Mucosa of stomach (tissue), 1 donor: ENCODE results near the gene ZNF705A.
"Not testable (repeated sequence)": the region's sequence is repeated elsewhere in the genome, so short reads cannot be mapped to it uniquely, and the experiment has no call there.

ENCODE experiments used
- H3K27me3 ChIP-seq: one replicate; pipeline ENCODE4 v1.7.0; 2013; ENCODE audit warnings: mild to moderate bottlenecking, low read length; ENCODE audit not compliant: control insufficient read depth, insufficient read depth
- H3K36me3 ChIP-seq: one replicate; pipeline ENCODE4 v1.7.0; 2013; ENCODE audit warnings: low read length; ENCODE audit not compliant: control insufficient read depth, insufficient read depth
- H3K4me1 ChIP-seq: one replicate; pipeline ENCODE4 v1.7.0; 2013; ENCODE audit warnings: mild to moderate bottlenecking, low read length; ENCODE audit not compliant: control insufficient read depth, insufficient read depth
- H3K4me3 ChIP-seq: one replicate; pipeline ENCODE4 v1.7.0; 2013; ENCODE audit warnings: low read length
- H3K9ac ChIP-seq: one replicate; pipeline ENCODE4 v1.7.0; 2013; ENCODE audit warnings: mild to moderate bottlenecking, low read length, moderate library complexity
- H3K9me3 ChIP-seq: one replicate; pipeline ENCODE4 v1.7.0; 2013; ENCODE audit warnings: mild to moderate bottlenecking, low read length, moderate library complexity; ENCODE audit not compliant: control insufficient read depth
- donor health status: Pancreatic carcinoma.

ZNF705A gene

DNA sequence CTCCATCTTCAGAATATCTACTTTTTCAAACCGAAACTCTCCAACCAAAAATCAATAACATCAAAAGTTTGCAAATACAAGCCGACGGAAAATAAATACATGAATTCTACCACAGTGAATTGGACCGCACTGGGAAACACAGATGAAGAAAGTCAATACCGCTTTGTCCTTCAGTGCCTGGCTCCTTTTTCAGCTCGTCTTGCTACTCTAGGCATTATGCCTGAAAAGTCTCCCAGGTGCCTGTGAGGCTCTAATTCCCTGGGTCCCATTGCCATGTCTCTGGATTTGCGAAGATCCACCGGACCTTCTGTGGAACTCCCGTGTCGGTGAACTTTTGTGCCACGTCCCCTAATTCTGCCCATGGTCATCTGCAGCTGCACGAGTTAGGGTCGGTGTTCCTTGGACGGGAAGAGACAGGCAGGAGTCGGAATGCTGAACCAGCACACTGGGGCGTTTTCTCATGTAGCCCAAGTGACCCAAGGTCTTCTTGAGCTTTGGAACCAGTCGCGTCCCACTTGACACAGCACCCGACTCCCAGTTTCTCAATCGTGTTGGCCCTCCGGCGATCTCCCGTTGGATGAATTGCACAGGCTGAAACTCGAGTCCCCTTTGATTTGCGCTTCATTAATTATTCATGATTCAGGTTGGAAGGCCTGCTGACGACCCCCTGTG, 62.0 kb downstream of the ZNF705A start:
- not testable (repeated sequence) for H3K27me3 ChIP-seq, H3K4me1 ChIP-seq, H3K36me3 ChIP-seq, H3K9ac ChIP-seq, H3K9me3 ChIP-seq, H3K4me3 ChIP-seq

DNA sequence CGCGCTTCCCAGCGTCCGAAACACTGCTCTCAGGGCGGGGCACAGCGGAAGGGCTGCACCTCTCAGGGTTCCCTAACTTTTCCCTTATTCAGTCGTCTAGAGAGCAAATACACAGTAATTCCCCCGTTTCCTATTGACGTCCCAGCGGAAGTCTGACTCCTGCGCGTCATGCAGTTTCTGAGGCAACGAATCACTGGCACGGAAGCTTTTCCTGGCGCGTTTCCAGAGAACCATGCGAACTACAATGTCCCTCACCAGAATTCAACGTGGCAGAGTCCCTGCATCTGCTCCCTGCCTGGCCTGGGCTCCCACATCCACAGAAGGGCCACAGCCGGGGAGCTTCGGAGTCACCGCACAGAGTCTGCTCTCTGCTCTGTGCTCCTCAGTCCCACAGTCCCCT, 64.6 kb downstream of the ZNF705A start:
- not testable (repeated sequence) for H3K36me3 ChIP-seq, H3K9ac ChIP-seq, H3K4me3 ChIP-seq, H3K9me3 ChIP-seq, H3K4me1 ChIP-seq, H3K27me3 ChIP-seq

DNA sequence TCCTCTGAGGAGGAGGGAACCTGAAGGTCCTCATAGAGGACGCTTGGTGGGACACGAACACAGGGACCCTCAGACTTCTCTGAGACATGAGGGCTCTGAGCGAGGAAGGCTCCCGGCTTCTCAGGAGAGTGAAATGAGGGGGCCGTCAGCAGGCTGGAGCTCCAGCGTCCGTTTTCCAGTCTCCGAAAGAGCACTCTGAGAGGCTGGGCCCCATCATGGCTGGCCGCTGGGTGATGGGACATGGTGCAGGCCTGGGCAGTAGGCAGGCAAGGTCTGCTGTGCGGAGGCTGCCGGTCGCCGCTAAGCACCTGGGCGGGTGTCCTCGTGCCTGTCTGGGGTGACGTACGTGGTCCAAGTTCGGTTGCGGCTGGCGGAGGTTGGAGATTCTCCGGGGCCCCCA, 65.0 kb downstream of the ZNF705A start:
- not testable (repeated sequence) for H3K4me1 ChIP-seq, H3K4me3 ChIP-seq, H3K36me3 ChIP-seq, H3K9ac ChIP-seq, H3K9me3 ChIP-seq, H3K27me3 ChIP-seq

DNA sequence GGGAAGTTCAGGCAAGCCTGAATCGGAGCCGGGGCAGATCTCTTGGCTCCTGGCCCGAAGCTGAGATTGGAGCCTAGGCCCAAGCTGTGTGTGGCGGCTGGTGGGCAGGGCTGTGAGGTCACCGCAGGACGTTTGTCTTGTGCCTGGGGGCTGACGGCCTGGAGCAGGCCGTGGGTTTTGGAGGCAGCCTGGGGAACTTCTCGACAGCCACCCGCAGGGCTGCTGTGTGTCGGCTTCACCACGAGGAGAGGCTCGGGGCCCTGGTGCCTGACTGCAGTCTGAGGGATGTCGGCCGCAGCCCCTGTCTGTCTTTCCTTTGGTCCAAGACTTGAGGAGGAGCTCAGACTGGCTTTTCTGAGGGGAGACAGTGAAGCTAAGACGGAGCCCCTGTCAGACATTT, 65.5 kb downstream of the ZNF705A start:
- not testable (repeated sequence) for H3K9me3 ChIP-seq, H3K4me1 ChIP-seq, H3K27me3 ChIP-seq, H3K4me3 ChIP-seq, H3K36me3 ChIP-seq, H3K9ac ChIP-seq

DNA sequence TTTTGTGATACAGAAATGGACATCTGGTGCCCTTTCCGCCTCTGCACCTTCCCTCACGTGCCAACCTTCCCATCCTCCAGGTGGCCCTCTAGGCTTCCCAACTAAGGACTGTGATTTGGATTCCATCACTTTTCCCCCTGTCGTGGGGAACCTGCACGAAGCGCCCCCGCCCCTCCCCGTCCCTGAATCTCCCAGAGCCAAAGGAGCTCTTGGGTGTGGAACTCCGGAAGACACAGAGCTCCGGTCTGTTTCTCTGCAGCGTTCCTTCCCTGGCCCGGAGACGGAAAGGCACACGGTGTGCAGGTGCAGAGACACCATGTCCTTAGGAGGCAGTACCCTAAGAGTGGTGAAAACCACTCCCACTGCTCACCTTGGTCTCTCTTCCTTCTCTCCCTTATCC, 66.8 kb downstream of the ZNF705A start:
- not testable (repeated sequence) for H3K36me3 ChIP-seq, H3K4me1 ChIP-seq, H3K9me3 ChIP-seq, H3K9ac ChIP-seq, H3K27me3 ChIP-seq, H3K4me3 ChIP-seq

DNA sequence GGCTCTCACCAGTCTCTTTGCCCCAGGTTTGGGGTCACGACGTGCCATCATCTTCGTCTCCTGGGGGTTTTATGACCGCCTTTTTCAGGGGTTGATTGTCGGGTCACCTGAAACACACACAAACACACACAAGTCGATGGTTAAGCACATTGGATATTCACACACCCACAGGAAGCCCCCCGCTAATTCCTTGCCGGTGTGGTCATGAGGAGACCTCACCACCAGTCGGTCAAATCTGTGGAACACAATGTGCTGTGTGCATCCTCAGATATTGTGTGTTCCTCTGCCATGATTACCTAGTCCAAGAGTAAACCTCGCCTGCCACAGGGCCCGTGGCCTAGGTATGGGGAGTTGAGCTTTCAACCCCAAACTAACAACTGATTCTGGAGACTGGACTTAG, 68.0 kb downstream of the ZNF705A start:
- H3K9me3 ChIP-seq, H3K36me3 ChIP-seq, H3K27me3 ChIP-seq, H3K4me1 ChIP-seq, H3K9ac ChIP-seq, H3K4me3 ChIP-seq: not testable (repeated sequence)

DNA sequence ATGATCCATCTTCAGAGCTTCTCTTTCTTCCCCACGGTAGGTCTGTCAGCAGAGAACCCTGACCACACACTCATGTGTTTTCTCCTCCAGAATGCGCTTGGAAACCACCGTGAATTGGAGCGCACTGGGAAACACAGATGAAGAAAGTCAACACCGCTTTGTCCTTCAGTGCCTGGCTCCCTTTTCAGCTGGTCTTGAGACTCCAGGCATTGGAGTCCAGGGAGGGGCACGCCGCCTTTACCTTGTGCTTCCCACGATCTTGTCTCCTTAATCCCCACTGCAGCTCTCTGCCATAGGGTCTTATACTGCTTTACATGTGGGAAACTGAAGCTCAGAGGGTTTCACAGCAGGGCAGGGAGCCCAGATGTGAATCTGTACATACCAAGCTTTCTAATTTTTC, 69.5 kb downstream of the ZNF705A start:
- H3K9me3 ChIP-seq, result no peaks in the 10 kb centered on the region
- H3K4me1 ChIP-seq, result no peaks in the 10 kb centered on the region
- no peaks in the 10 kb centered on the region for H3K36me3 ChIP-seq
- H3K4me3 ChIP-seq, result no peak overlapping the region
- no peak overlapping the region for H3K9ac ChIP-seq
- H3K27me3 ChIP-seq, result no peaks in the 10 kb centered on the region

DNA sequence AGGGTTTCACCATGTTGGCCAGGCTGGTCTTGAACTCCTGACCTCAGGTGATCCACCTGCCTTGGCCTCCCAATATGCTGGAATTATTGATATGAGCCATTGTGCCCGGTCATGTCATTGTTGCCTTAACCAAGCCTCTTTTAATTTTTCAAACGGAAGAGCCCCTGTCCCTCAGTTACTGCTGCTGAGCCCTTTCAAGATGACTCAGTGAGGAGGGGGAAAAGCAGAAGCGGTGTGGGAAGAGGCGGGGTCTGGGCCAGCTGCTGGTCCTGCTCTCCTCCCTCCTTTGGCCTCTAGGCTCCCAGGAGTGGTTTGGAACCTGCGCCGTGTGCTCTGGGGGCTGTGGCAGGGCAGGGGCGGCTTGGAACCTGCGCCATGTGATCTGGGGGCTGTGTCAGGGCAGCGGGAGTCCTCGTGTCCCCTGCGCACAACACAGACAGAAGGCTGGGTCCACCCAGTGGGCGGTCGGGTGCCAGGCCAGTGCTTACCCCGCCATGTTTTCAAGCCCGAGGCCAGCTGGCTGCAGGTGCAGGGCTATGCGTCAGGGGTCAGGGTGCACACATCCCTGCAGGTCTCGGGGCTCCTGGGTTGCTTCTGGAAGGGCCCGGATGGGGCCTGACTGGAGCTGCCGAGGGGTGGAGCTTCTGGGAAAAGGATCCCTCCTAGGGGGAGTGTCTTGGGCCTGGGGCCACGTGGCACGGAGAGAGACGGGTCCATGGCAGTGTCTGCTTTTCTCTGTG, 70.3 kb downstream of the ZNF705A start, which contains the start of gene FAM90A1:
Gene FAM90A1, minus strand, starts transcription at position 627 of the 740 bp plus-strand sequence. CDS start 2,786 bp downstream, outside the sequence.
- not testable (repeated sequence) for H3K9me3 ChIP-seq, H3K4me3 ChIP-seq, H3K27me3 ChIP-seq, H3K4me1 ChIP-seq, H3K36me3 ChIP-seq
- peak within 1 kb of the TSS; percentile 31 for H3K9ac ChIP-seq

DNA sequence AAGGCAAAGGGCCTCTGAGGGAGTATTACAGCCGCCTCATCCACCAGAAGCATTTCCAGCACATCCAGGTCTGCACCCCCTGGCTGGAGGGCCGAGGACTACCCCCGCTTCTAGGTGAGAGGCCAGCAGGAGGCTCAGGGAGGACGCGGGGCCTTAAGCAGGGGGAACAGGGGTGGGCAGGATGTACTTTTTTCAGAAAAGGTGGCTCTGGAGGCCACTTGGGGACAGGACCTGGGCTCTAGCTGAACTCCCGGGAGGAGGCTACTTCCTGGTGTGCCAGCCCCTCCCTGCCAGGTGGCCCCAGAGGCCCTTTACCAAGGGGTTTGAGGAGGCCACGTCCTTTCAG, 70.9 kb downstream of the ZNF705A start:
- not testable (repeated sequence) for H3K27me3 ChIP-seq, H3K36me3 ChIP-seq, H3K9me3 ChIP-seq, H3K4me3 ChIP-seq, H3K4me1 ChIP-seq
- H3K9ac ChIP-seq, result peak overlapping the region; percentile 28

DNA sequence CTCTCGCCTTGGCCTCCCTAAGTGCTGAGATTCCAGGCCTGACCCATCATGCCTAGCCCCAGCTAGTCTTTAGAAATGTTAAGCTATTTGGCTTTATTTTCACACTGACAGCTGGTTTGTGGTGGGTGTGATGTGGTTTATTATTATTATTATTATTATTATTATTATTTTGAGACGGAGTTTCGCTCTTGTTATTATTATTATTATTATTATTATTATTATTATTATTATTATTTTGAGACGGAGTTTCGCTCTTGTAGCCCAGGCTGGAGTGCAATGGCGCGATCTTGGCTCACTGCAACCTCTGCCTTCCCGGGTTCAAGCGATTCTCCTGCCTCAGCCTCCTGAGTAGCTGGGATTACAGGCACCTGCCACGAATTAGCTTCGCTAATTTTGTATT, 71.8 kb downstream of the ZNF705A start:
- not testable (repeated sequence) for H3K27me3 ChIP-seq, H3K9me3 ChIP-seq, H3K9ac ChIP-seq, H3K4me3 ChIP-seq, H3K36me3 ChIP-seq, H3K4me1 ChIP-seq

DNA sequence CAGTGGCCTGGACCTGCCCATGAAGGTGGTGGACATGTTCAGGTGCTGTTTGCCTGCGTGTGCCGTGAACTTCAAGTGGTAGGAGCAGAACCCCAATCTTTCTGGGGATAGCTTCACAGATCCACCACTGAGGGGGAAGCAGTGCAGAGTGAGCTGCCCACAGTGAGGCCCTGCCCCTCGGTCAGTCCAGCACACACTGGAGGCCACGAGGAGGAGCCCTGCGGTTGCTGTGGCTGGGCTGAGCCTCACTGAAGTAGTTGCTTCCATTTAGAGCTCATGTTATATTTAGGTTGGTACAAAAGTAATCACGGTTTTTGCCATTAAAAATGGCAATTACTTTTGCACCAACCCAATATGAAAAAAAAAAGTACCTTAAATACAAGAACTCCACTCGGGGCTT, 72.7 kb downstream of the ZNF705A start:
- H3K36me3 ChIP-seq, H3K27me3 ChIP-seq, H3K9ac ChIP-seq, H3K4me1 ChIP-seq, H3K4me3 ChIP-seq, H3K9me3 ChIP-seq: not testable (repeated sequence)
